ENCODE measurements around the gene OR6C65.
"Not testable (repeated sequence)": the region's sequence is repeated elsewhere in the genome, so short reads cannot be mapped to it uniquely, and the experiment has no call there.

DNA sequence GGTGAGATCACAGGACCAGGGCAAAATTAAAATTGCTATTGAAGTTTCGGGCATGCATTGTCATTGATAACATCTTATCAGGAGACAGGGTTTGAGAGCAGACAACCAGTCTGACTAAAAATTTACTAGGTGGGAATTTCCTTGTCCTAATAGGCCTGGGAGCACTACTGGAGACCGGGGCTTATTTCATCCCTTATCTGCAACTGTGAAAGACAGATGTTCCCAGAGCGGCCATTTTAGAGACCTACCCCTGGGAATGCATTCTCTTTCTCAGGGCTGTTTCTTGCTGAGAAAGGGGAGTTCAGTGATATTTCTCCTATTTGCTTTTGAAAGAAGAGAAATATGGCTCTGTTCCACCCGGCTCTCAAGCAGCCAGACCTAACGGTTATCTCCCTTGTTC, 40.9 kb downstream of the OR6C65 start:
- TF ChIP-seq EZH2 (IDR thresholded peaks at IDR 0.05; ENCODE audit: low read length), result not testable (repeated sequence)
- TF ChIP-seq, protein P1, sequence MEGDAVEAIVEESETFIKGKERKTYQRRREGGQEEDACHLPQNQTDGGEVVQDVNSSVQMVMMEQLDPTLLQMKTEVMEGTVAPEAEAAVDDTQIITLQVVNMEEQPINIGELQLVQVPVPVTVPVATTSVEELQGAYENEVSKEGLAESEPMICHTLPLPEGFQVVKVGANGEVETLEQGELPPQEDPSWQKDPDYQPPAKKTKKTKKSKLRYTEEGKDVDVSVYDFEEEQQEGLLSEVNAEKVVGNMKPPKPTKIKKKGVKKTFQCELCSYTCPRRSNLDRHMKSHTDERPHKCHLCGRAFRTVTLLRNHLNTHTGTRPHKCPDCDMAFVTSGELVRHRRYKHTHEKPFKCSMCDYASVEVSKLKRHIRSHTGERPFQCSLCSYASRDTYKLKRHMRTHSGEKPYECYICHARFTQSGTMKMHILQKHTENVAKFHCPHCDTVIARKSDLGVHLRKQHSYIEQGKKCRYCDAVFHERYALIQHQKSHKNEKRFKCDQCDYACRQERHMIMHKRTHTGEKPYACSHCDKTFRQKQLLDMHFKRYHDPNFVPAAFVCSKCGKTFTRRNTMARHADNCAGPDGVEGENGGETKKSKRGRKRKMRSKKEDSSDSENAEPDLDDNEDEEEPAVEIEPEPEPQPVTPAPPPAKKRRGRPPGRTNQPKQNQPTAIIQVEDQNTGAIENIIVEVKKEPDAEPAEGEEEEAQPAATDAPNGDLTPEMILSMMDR (optimal IDR thresholded peaks at IDR 0.05 in 1 of 3, IDR thresholded peaks at IDR 0.05 in 1 of 3, conservative IDR thresholded peaks at IDR 0.05 in 1 of 3; ENCODE audit: extremely low read depth in 1 of 3, insufficient read depth in 2 of 3, low read length in 3 of 3), result not testable (repeated sequence)
